PC-3 (cell line): ENCODE results near the gene SGSH. TPM values are rescaled to one million over a fixed set of nuclear protein-coding genes. Genes with fewer than 3 reads are reported as not detected.

ENCODE experiments used
- ATAC-seq: fragments of 200-7000 bp; cut with Tn5 transposase; 2 replicates; pipeline ENCODE4 v1.9.1; 2020; ENCODE audit warnings: mild to moderate bottlenecking, moderate library complexity
- BruUV-seq: library from RNA; stranded (reverse); fragments of 400-500 nt; replicated peaks from 2 replicates; lab custom pipeline; 2021; lab: Mats Ljungman, UMichigan
- CTCF ChIA-PET: fragments of 300-600 bp; sonication (Branson Sonifier 250); formaldehyde crosslinking; loops from one replicate; lab custom pipeline; 2022; ENCODE audit warnings: antibody characterized with exemption; lab: Charles Lee
- POLR2A ChIA-PET: fragments of 300-600 bp; sonication (Branson Sonifier 250); formaldehyde crosslinking; loops from one replicate; lab custom pipeline; 2022; ENCODE audit warnings: antibody characterized with exemption; ENCODE audit not compliant: unreplicated experiment; lab: Charles Lee
- DNase-seq: peaks from one replicate; pipeline ENCODE4 v3.0.0-alpha.2; 2015
- H2AFZ ChIP-seq: fragments of 300-600 bp; sonication (generic); 2 replicates; pipeline ENCODE4 v1.6.0; 2016; ENCODE audit warnings: antibody characterized with exemption, low read length
- H3F3A ChIP-seq: fragments of 300-600 bp; sonication (generic); one replicate; pipeline ENCODE4 v1.6.0; 2017; ENCODE audit warnings: antibody characterized with exemption, low read length, control low read depth, mild to moderate bottlenecking; ENCODE audit not compliant: unreplicated experiment
- H3K27ac ChIP-seq: fragments of 300-600 bp; sonication (generic); 2 replicates; pipeline ENCODE4 v1.5.1; 2016; ENCODE audit warnings: mild to moderate bottlenecking, low read length
- H3K27me3 ChIP-seq: fragments of 300-600 bp; sonication (generic); 2 replicates; pipeline ENCODE4 v1.6.1; 2016; ENCODE audit warnings: low read length, mixed read lengths
- H3K36me3 ChIP-seq: fragments of 300-600 bp; sonication (generic); 2 replicates; pipeline ENCODE4 v1.6.1; 2016; ENCODE audit warnings: low read depth, mixed run types, low read length, mixed read lengths
- H3K4me1 ChIP-seq: fragments of 300-600 bp; sonication (generic); 2 replicates; pipeline ENCODE4 v1.5.1; 2016; ENCODE audit warnings: low read length; ENCODE audit not compliant: insufficient read depth
- H3K4me2 ChIP-seq: fragments of 300-600 bp; sonication (generic); 2 replicates; pipeline ENCODE4 v1.6.0; 2016; ENCODE audit warnings: low read length
- H3K4me3 ChIP-seq: fragments of 300-600 bp; sonication (generic); 2 replicates; pipeline ENCODE4 v1.5.1; 2016; ENCODE audit warnings: mild to moderate bottlenecking, low read length, mixed read lengths
- H3K79me2 ChIP-seq: fragments of 300-600 bp; sonication (generic); 2 replicates; pipeline ENCODE4 v1.6.1; 2017; ENCODE audit warnings: low read length, mixed read lengths
- H3K9ac ChIP-seq: fragments of 300-600 bp; sonication (generic); 2 replicates; pipeline ENCODE4 v1.6.0; 2016; ENCODE audit warnings: mild to moderate bottlenecking, low read length
- H3K9me2 ChIP-seq: fragments of 300-600 bp; sonication (generic); replicated peaks from 2 replicates; pipeline ENCODE4 v1.6.1; 2016; ENCODE audit warnings: mixed run types, low read length, mixed read lengths
- H3K9me3 ChIP-seq: fragments of 300-600 bp; sonication (generic); 2 replicates; pipeline ENCODE4 v1.6.1; 2016; ENCODE audit warnings: low read length, mixed read lengths
- H4K20me1 ChIP-seq: fragments of 300-600 bp; sonication (generic); 2 replicates; pipeline ENCODE4 v1.6.1; 2016; ENCODE audit warnings: low read length, mixed read lengths
- EZH2 ChIP-seq: fragments of 300-600 bp; sonication (generic); IDR thresholded peaks from one replicate; pipeline ENCODE4 v1.6.1; 2017; ENCODE audit warnings: antibody characterized with exemption, mild to moderate bottlenecking, low read length; ENCODE audit not compliant: unreplicated experiment
- EZH2phosphoT487 ChIP-seq: fragments of 300-600 bp; sonication (generic); IDR thresholded peaks from 2 replicates; pipeline ENCODE4 v1.6.1; 2018; ENCODE audit warnings: mild to moderate bottlenecking, antibody characterized with exemption, low read length, borderline replicate concordance
- intact Hi-C: fragments of 100-400 bp; cut with micrococcal nuclease; formaldehyde crosslinking; loops from 2 replicates; pipeline ENCODE4 v1.9.0; 2023
- total RNA-seq: library from RNA; depleted of rRNA; stranded (reverse); fragments of >200 nt; gene quantifications from 2 replicates; pipeline ENCODE4 v1.2.3, GENCODE V29; 2014
- TF ChIP-seq, protein P1 (sequence below): fragments of 300-600 bp; sonication (generic); conservative IDR thresholded peaks from 2 replicates; pipeline ENCODE4 v1.5.1; 2017; ENCODE audit warnings: antibody characterized with exemption, low read depth, mild to moderate bottlenecking, low read length

The SGSH gene
- total RNA-seq, 1 experiment from 2014 or later = 16.6 TPM

DNA sequence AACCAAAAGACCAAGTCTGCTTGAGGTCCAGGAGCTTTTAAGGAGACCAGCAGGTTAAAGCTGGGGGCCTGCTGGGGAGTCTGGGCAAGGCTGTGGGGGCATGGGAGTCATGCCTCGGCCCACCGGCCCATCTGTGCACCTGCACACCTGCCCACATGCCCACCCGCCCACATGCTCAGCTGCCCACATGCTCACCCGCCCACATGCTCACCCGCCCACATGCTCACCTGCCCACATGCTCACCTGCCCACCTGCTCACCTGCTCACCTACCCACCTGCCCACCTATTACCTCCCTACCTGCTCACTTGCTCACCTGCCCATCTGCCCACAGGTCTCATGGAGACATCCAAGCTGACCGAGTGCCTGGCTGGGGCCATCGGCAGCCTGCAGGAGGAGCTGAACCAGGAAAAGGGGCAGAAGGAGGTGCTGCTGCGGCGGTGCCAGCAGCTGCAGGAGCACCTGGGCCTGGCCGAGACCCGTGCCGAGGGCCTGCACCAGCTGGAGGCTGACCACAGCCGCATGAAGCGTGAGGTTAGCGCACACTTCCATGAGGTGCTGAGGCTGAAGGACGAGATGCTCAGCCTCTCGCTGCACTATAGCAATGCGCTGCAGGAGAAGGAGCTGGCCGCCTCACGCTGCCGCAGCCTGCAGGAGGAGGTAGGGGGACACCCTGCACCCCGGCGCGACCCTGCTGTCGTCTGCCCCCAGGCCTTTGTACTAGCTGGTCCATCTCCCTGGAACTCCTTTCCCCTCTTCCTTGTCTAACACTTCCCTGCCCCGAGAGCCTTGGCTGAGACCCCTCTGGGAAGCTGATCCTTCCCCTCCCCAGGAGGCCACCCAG lies 36.3 kb downstream of the SGSH start:
- no peaks in the 10 kb centered on the region for H3K9me3 ChIP-seq
- peaks cover 13% of the 10 kb centered on the region for H3K4me1 ChIP-seq
- no peaks in the 10 kb centered on the region for H3F3A ChIP-seq
- H3K79me2 ChIP-seq = no peaks in the 10 kb centered on the region
- H3K9me2 ChIP-seq = no peaks in the 10 kb centered on the region
- ChIA-PET CTCF (no interaction called here), POLR2A (no interaction called here)
- no peak overlapping the region for H3K27ac ChIP-seq
- H3K4me2 ChIP-seq = no peak overlapping the region
- no peak overlapping the region for H3K9ac ChIP-seq
- no peaks in the 10 kb centered on the region for H4K20me1 ChIP-seq
- DNase-seq = no peak
- no peaks in the 10 kb centered on the region for H3K27me3 ChIP-seq
- BruUV-seq = no TSS peak
- no peak overlapping the region for H2AFZ ChIP-seq
- no peak for ATAC-seq
- no peak overlapping the region for H3K4me3 ChIP-seq
- intact Hi-C loops = no loop called here
- TF ChIP-seq EZH2 (no peak), EZH2phosphoT487 (no peak)
- H3K36me3 ChIP-seq = no peaks in the 10 kb centered on the region

DNA sequence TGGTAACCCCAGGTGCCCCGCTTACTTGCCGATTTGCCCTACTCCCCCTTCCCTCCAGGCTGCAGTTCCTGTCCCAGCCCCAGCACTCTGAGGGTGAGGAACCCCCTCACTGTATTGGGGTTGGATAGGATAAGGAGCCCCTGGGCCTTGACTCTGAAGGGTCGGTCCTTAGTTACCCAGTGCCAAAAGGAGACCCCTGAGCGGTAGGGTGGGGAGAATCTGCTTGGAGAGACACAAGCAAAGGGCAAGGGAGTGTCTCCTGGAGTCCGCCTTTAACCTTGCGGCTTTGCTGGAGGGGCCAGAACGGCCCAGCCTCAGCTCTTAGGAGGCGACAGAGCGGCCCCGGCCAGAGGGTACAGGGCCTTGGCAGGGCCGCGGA lies 37.3 kb downstream of the SGSH start:
- TF ChIP-seq, protein P1, sequence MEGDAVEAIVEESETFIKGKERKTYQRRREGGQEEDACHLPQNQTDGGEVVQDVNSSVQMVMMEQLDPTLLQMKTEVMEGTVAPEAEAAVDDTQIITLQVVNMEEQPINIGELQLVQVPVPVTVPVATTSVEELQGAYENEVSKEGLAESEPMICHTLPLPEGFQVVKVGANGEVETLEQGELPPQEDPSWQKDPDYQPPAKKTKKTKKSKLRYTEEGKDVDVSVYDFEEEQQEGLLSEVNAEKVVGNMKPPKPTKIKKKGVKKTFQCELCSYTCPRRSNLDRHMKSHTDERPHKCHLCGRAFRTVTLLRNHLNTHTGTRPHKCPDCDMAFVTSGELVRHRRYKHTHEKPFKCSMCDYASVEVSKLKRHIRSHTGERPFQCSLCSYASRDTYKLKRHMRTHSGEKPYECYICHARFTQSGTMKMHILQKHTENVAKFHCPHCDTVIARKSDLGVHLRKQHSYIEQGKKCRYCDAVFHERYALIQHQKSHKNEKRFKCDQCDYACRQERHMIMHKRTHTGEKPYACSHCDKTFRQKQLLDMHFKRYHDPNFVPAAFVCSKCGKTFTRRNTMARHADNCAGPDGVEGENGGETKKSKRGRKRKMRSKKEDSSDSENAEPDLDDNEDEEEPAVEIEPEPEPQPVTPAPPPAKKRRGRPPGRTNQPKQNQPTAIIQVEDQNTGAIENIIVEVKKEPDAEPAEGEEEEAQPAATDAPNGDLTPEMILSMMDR = no peak
- TF ChIP-seq EZH2 (no peak), EZH2phosphoT487 (no peak)
- Histone ChIP-seq H3K4me2 (no peak overlapping the region), H3K9me3 (no peaks in the 10 kb centered on the region), H4K20me1 (no peaks in the 10 kb centered on the region), H3F3A (no peaks in the 10 kb centered on the region), H3K27me3 (no peaks in the 10 kb centered on the region), H3K9me2 (no peaks in the 10 kb centered on the region), H2AFZ (no peak overlapping the region), H3K79me2 (no peaks in the 10 kb centered on the region), H3K36me3 (no peaks in the 10 kb centered on the region), H3K4me3 (no peak overlapping the region), H3K9ac (no peak overlapping the region), H3K4me1 (peaks cover 10% of the 10 kb centered on the region), H3K27ac (no peak overlapping the region)
- DNase-seq (no peak), ATAC-seq (no peak)
- intact Hi-C loops = no loop called here
- ChIA-PET CTCF (no interaction called here), POLR2A (no interaction called here)
- BruUV-seq = no TSS peak

- CTCF ChIA-PET = no interaction called here
- intact Hi-C loops = no loop called here
Observed at GRCh38 chr17:80182118-80182844, 37.9 kb downstream of the SGSH start.

More at GRCh38 chr17:80182118-80182844, 37.9 kb downstream of the SGSH start:
- no peak for TF ChIP-seq EZH2
- TF ChIP-seq, protein P1 = no peak
- TF ChIP-seq EZH2phosphoT487 = no peak
- Histone ChIP-seq H2AFZ (no peak overlapping the region), H3K4me2 (no peak overlapping the region), H3K36me3 (no peaks in the 10 kb centered on the region), H3K9me3 (no peaks in the 10 kb centered on the region), H3K9ac (no peak overlapping the region), H3K4me3 (no peak overlapping the region), H3F3A (no peaks in the 10 kb centered on the region), H4K20me1 (no peaks in the 10 kb centered on the region), H3K27ac (no peak overlapping the region), H3K4me1 (peaks cover 5% of the 10 kb centered on the region), H3K27me3 (no peaks in the 10 kb centered on the region), H3K9me2 (no peaks in the 10 kb centered on the region), H3K79me2 (no peaks in the 10 kb centered on the region)
- DNase-seq (no peak), ATAC-seq (no peak)
- POLR2A ChIA-PET = no interaction called here
- BruUV-seq = no TSS peak
